Germinal center (tissue), 1 donor: ENCODE data around the gene ZSWIM7.
"Not testable (repeated sequence)": the region's sequence is repeated elsewhere in the genome, so short reads cannot be mapped to it uniquely, and the experiment has no call there.

Source experiments
- DNase-seq: peaks from one replicate; pipeline ENCODE4 v3.0.0; 2012; ENCODE audit warnings: mixed read lengths, low spot score

ZSWIM7 gene

DNA sequence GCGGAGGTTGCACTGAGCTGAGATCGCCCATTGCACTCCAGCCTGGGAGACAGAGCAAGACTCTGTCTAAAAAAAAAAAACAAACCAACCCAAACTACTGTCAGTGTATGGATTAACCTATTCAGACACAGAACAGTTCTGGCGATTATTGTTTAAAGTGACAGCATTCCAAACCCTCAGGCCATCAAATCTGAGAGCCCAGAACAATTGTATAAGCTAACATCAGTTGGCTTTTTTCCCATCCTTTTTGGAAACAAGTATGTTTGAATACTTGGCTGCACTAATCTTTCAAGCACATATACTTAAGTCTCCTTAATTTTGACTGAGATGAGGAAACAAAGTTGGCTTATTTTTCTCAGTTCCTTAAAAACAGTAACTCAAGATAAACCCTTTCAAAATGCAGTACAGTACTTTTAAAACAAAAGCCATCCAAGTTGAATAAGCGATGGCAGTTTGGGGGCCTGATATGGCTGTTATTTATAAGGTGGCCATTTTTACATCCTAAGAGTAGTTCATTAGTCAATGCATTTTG lies 1.4 kb downstream of the ZSWIM7 start:
- peak; percentile 11 for DNase-seq

DNA sequence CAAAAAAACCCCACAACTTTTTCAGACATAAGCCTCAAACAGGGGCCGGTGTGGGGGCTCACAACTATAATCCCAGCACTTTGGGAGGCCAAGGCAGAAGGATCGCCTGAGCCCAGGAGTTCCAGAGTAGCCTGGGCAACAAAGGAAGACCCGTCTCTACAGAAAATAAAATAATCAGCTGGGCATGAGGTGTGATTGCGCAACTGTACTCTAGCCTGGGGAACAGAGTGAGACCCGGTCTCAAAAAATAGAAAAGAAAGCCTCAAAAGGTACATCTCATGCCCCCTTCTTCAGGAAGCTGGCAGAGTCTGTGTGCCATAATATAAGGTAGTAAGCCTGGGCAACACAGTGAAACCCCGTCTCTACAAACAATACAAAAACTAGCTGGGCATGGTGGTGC lies 3.2 kb downstream of the ZSWIM7 start:
- no peak for DNase-seq

DNA sequence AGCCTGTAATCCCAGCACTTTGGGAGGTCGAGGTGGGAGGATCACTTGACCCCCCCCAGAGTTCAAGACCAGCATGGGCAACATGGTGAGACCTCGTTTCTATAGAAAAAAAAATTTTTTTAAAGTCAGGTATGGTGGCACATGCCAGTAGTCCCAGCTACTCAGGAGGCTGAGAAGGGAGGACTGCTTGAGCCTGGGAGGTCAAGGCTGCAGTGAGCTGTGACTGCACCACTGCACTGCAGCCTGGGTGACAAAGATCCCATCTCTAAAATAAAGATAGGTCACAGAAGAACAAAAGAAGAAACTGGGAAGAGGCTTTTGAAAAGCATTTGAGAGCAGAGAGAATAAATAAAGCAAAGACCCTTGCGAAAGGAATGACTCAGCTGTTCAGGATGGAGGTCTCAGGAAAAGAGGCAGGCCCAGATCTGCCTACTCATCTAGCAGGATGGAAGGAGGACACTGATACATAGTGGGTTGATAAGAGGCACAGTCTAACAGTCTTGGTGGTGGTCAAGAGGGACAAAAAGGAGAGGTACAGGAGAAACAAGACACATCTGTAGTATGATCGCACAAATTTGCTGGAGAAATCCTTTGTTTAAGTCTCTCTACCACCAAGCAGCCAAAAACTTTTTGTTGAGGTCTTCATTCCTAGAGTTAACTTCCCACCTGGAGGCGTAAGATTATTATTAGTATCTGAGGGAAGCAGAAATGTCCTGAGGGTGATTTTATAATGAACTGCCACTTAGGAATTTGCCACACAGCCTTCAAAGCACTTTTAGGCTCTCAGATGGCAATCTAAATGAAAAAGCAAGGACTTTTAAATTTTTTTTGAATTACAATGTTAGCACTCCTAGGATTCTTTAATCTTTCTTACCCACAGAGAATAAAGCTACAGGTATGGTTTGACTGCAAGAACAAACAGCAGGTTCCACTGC lies 17.6 kb downstream of the ZSWIM7 start:
- DNase-seq = no peak

DNA sequence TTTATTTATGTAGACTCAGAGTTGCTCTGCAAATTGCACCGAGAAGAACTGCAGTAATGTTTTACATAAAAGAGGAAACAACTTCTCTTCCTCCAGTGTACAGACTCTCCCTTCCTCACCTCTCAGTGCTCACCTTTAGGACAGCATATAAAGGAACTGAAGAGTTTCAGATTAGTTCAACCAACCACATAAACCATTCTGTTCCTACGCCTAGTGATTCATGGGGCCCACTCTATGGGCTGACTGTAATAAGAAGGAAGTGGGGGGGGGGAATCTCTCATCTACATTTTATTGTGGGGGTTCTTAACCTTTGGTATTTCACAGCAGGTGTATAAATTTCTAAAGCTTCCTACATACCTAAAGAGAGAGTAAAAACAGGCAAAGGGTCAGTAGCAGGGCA lies 18.3 kb downstream of the ZSWIM7 start:
- DNase-seq = peak; percentile 23

DNA sequence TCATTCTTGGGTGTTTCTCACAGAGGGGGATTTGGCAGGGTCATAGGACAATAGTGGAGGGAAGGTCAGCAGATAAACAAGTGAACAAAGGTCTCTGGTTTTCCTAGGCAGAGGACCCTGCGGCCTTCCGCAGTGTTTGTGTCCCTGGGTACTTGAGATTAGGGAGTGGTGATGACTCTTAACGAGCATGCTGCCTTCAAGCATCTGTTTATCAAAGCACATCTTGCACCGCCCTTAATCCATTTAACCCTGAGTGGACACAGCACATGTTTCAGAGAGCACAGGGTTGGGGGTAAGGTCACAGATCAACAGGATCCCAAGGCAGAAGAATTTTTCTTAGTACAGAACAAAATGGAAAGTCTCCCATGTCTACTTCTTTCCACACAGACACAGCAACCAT lies 20.5 kb downstream of the ZSWIM7 start:
- DNase-seq = not testable (repeated sequence)

DNA sequence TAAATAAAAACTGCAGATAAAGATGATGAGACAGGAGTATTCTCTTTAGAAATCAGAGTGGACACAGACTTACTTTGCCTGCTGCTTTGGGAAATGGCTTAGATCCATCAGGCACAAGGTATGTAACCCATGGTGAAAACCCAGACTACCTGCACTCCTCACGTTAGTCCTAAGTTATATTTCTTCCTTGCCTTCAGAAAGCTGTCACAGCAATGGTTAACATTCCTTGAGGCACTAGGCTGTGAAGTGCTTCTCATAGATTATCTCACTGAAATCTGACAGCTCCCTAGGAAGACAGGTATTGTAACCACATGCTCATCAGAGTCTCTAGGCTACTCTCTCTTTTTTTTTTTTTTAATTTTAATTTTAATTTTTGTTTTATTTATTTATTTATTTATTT lies 20.9 kb downstream of the ZSWIM7 start:
- no peak for DNase-seq

DNA sequence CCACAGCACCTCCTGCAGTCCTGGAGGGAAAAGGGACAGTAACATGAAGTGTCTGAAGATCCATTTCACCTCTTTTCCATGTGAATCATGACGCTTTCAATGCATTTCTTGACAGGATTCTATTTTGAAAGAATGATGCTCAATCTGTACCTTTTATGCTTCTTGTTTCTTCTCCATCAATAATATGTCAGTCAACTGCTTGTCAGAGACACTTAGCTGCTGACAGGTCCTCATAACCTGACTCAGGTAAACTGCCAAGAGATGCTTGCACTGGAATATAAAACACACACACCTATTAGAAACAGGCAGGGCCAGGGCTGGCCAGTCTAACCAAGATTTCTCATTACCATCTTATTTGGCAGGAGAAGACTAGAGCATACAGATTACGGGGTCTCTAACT lies 21.6 kb downstream of the ZSWIM7 start:
- no peak for DNase-seq

DNA sequence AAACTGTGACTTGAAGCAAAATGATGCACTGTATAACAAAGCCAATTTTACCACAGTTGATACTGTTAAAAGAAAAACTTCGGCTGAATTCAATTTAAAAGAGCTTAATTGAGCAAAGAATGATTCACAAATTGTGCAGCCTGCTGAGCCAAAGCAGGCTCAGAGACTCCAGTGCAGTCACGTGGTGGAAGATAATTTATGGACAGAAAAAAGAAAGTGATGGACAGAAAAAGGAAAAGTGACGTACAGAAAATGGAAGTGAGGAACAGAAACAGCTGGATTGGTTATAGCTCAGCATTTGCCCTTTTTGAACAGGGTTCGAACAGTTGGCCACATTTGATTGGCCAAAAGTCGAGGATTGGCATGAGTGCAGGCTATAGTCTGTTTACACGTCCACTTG lies 25.7 kb downstream of the ZSWIM7 start:
- no peak for DNase-seq

DNA sequence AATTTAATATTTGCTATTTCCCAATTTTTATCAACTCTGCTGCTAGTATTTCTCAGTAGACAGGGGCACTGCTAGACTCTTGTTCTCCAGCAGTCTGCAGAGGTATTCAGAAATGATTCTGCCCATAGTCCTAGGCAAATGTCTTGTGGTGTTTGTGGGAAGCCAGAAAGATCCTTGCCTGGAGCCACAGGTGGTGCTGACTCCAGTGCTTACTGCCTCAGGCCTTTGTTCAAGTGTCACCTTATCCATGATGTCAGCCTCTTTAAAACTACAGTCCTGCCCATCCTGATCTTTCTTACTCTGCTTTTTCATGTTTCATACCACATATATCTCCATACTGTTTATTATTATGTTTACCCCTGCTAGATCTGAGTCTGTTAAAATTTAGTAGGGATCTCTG lies 26.5 kb downstream of the ZSWIM7 start:
- DNase-seq = no peak

DNA sequence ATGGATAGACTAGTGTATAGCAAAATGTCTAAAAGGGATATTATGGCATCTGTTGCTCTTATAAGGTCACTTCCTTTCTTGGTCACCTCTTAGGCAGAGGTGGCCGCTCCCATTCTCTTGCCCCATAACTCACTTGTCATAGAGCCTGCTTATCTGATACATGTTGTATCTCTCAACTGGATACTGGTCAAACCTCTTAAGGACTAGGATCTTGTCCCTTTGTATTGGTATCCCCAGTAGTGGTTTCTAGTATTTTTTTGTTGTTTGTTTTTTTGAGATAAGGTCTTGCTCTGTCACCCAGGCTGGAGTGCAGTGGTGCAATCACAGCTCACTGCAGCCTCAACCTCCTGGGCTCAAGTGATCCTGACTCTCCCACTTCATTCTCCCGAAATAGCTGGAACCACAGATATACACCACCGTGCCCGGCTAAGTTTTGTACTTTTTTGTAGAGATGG lies 27.0 kb downstream of the ZSWIM7 start:
- DNase-seq = no peak

DNA sequence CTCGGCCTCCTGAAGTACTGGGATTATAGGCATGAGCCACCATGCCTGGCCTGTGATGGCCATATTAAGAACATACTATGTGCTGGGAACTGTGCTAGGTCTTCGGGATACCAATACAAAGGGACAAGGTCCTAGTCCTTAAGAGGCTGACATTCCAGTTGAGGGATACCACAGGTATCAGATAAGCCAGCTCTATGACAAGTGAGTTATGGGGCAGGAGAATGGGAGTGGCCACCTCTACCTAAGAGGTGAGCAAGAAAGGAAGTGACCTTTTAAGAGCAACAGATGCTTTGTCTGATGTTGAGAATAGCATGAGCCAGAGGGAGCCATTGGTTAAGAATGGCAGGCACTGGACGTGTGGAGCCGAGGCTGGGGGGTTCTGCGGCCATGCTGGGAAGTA lies 27.6 kb downstream of the ZSWIM7 start:
- DNase-seq = no peak

DNA sequence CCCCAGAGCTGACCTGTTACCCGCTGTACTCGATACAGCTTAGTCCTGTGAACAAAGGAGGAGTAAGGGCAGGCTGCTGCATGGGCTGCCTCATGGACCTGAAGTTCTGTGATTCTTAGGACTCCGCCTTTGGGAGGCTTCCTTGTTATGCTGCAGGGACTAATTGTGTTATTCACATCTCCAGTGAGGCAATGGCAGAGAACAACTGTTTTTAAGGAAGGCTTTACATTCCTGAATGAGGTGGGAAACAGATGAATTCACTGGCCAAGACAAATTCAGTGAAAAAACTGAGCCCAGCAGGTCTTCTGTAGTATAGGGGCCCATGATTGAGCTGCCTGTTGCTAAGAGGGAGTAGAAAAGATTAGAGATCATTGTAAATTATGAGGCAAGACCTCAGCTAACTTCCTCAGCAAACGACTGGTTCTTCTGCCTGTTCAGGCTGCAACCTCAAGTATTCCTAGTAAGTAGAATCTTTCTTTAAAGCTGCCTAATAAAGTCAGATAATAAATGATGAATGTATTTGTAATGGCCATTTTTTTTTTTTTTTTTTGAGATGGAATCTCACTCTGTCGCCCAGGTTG lies 28.3 kb downstream of the ZSWIM7 start:
- no peak for DNase-seq

DNA sequence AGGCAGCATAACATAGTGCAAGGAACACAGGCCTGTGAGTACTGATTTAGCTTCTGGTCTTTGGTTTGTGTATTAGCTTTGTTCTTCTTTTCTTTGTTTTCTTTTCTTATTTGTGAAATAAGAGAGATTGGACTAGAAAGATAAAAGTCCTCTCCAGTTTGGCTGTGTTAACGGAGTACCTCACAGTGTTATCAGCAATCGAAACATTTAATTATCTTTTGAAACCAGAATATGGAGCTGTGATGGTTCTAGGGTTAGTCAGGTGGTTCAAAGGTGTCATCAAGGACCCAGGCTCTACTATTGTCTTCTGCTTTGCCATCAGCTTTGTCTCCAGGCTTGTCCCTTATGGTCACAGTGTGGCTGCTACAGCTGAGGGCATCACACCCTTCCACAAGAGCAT lies 29.0 kb downstream of the ZSWIM7 start:
- DNase-seq = no peak

DNA sequence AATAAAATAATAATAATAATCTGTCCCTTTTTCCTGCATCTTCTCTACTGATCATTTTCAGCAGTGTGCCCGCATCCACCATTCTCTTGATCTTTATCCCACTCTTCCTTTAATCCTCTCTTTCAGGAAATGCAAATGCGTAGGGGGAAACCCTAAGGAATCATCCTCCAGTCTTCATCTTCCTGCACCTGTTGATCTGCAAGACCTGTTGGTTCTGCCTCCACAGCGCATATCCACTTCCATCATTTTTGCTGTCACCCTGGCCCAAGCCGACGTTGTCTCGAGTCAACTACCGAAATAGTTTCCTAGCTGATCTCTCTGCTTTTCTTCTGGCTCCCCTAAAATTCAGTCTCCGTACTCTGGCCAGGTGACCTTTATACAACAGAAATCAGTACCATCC lies 30.0 kb downstream of the ZSWIM7 start:
- no peak for DNase-seq

DNA sequence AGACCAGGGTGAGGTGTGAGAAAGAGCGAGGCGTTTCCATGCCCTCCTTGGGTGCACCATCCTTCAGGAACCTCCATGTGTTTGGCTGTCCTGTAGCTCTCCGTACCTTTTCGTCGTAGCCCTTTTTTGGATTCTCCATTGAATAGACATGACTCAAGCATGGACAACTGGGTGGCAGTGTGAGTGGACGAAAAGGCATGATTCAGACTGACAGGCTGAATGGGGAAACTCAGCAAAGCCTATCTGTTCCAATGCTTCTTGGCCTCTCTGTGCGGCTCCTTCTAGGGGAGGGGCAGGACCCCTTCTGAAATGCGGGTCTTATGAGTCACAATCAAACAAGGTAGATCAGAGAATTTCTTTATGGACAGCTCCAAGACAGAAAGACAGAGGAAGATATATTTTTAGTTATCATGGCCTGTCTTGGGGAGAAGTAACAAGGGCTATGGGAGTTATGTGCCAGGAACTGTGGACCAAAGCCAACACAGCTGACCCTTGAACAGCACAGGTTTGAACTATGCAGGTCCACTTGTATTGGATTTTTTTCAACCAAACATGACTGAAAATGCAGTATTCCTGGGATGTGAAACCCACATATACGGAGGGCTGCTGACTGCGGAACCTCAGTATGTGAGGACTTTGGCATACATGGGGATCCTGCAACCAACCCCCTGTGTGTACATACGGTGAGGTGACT lies 31.7 kb downstream of the ZSWIM7 start:
- DNase-seq = no peak

DNA sequence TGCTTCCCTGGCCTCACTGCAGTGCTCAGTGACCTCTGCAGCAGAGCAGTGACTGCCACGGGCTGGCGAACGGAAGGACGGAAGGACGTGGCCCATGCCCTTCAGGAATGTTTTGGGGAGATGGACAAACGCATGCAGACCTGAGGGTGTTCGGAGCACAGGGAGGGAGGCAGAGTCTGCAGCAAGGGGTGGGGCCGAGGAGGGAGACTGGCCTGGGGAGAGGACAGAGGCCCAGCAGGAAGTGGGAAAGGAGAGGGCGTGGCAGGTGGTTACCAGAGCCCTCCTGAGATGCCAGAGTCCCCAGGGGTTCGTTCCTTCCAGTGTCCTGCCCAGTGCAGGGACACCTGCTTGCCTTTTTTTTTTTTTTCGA lies 32.6 kb downstream of the ZSWIM7 start:
- DNase-seq = no peak

DNA sequence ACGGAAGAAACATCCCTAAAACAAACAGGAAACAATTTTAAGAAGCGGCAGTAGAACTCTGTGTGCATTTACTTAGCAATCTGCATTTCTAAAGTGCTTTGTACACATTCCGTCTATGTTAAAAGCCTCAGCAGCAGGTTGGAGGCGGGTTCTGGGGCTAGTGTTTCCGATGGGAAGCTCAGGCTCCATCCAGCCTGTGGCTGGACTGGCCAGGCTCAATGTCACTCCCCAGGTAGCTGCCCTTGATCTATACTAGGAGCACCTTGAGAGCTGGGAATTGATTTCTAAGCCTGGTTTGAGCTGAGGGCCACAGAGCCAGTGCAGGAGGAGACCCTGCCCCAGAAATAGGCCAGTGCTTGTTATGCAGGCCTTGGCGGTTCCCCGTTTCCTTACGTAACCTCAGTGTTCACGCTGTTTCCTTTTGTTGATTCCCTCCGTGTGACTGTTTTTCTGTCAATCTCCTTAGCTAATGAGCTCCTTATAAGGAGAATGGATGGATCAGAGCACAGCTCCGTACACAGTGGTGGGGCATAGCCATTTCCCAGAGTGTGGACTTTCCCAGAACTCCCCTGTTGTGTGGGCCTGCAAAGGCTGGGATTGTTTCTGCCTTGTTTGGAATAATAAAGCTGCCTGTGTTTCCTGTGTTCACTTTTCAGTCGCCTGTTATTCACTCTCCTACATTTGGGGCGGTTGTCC lies 33.2 kb downstream of the ZSWIM7 start:
- no peak for DNase-seq

DNA sequence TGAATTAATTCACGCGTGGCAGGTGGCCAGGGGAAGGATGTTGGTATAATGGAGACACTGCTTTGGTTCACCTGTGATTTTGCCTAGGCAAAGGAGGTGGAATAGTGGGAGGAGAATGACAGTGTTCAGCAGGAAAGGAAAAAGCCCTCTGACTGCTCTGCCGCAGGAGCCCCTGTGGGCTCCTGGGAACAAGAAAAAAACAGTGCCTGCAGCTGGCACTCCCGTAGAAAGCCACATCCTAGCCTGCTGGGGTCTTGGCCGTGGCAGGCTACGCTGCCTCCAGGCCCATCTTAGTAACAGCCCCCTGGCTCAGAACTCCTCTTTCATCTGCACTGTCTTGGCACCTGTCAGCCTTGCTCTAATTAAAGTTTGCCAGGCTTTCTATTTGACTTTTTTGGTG lies 34.0 kb downstream of the ZSWIM7 start:
- no peak for DNase-seq

DNA sequence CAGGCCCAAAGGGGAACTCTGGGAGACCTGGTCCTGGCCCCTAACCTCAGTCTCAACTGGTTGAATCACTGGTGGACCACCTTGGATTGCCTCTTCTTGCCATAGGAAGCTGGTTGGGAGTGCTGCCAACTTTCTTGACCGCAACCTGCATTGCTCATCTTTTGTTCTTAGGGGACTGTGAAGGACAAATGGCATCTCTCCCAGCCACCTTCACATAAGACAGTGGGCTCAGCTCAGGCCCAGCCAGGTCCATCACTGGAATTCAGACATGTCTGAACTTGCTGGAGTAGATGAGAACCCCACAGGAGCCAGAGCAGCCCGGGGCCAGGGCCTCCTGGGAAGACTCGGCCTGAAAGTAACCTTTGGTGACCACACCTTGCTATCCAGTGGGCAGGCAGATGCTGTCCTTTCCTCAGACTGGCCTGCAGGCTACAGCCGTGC lies 35.8 kb downstream of the ZSWIM7 start:
- DNase-seq = no peak

DNA sequence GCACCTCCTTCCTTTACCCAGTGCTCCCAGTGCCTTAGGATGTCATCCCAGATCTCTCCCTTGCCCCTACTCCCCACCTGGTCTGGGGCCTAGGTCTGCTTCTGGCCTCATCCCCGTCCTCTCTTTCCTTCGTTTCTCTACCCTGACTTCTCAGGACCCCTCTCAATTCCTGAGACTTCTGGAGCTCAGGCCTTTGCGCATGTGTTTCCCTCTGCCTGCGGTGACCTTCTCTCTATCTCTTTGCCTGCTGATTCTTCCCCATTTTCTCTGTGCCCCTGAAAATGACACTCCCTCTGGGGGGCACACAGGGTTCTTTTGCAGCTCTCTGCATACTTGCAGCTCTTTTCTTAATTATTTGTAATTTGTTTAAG lies 41.0 kb downstream of the ZSWIM7 start:
- no peak for DNase-seq

DNA sequence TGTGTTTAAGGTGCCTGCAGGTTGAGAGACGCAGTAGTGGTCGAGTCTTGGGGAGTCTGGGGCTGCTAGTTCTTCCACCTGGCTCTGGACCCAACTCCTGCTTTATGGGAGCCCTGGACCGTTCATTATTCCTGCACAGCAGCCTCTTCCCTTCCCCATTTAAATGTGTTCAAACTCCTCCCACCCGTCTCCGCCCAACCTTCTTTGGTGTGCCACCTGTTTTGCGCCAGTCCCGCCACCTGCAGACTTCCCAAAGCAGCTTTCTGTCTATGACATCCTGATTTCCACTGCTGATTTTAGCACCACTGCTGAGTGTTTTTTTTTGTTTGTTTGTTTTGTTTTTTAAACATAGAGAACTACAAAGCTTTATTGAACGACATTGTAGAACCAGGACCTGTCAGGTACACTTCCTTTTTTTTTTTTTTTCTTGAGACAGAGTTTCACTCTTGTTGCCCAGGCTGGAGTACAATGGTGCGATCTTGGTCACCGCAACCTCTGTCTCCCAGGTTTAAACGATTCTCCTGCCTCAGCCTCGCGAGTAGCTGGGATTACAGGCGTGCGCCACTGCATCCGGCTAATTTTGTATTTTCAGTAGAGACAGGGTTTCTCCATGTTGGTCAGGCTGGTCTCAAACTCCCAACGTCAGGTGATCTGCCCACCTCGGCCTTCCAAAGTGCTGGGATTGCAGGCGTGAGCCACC lies 41.7 kb downstream of the ZSWIM7 start:
- DNase-seq = no peak

DNA sequence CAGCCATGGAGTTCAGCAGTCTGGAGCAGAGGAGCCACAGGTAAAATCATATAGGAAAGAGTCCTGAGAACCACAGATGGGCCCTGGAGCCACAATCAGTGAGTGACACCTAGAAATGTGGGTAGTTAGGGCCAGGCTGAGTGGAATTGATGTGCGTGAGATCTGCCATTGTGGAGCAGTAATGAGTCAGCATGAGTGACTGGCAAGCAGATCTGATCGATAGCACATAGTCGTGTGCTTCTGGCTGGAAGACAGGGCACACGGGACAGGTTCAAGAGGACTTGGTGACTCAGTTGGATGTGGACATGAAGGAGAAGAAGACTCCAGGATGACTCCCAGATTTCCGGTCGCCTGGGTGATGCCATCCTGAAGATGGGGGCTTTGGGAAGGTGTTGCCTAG lies 42.3 kb downstream of the ZSWIM7 start:
- DNase-seq = no peak
